Esophagus muscularis mucosa (tissue), 4 donors: ENCODE measurements around the gene CALCOCO1.

ENCODE experiments used
- EP300 ChIP-seq: sonication (generic); formaldehyde crosslinking; IDR thresholded peaks from one replicate; pipeline ENCODE4 v1.6.1; 2017; ENCODE audit warnings: antibody characterized with exemption
- POLR2A ChIP-seq: fragments of 450-650 bp; IDR thresholded peaks from one replicate; pipeline ENCODE4 v1.6.1; 2017; ENCODE audit warnings: antibody characterized with exemption, moderate library complexity, mild to moderate bottlenecking, low read depth
- POLR2AphosphoS5 ChIP-seq, 2 donors: sonication (generic); formaldehyde crosslinking; IDR thresholded peaks; one replicate each; pipeline ENCODE4 v1.6.1; 2017; ENCODE audit warnings: antibody characterized with exemption in 2 of 2
- TF ChIP-seq, protein P1 (sequence below), 3 experiments: fragments of 200-600 bp in 2 of 3; fragments of 450-650 bp in 1 of 3; sonication (generic) in 2 of 3; IDR thresholded peaks; one replicate each; pipeline ENCODE4 v1.5.1; 2017 to 2019; ENCODE audit warnings: antibody characterized with exemption in 3 of 3, mild to moderate bottlenecking in 2 of 3, moderate library complexity in 1 of 3

DNA sequence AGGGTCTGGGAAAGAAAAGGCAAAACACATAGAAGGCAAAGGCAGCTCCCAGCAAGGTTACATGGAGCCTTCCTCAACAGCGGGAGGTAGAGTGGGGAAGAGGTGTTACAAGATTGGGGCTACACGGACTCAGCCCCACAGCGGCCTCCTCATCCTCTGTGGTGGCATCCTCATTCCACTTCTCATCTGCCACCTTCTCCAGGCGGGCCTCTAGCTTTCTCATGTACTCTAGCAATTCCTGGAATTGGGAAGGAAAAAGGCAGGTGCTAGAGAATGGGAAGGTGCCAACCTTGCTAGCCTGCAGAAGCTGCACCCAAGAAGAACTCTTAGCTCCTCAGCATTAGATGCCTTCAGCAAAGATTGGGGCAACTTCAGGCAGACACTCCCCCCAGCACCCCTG, 13.2 kb downstream of the CALCOCO1 start:
- TF ChIP-seq, protein P1, sequence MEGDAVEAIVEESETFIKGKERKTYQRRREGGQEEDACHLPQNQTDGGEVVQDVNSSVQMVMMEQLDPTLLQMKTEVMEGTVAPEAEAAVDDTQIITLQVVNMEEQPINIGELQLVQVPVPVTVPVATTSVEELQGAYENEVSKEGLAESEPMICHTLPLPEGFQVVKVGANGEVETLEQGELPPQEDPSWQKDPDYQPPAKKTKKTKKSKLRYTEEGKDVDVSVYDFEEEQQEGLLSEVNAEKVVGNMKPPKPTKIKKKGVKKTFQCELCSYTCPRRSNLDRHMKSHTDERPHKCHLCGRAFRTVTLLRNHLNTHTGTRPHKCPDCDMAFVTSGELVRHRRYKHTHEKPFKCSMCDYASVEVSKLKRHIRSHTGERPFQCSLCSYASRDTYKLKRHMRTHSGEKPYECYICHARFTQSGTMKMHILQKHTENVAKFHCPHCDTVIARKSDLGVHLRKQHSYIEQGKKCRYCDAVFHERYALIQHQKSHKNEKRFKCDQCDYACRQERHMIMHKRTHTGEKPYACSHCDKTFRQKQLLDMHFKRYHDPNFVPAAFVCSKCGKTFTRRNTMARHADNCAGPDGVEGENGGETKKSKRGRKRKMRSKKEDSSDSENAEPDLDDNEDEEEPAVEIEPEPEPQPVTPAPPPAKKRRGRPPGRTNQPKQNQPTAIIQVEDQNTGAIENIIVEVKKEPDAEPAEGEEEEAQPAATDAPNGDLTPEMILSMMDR (IDR thresholded peaks at IDR 0.05): no peak
- TF ChIP-seq POLR2A (no peak), POLR2AphosphoS5 (IDR thresholded peaks at IDR 0.05) (no peak), EP300 (no peak)
